Hepatocyte (in vitro differentiated cells): ENCODE data around the gene TESMIN. TPM values are rescaled to one million over a fixed set of nuclear protein-coding genes. Genes with fewer than 3 reads are reported as not detected.

ENCODE experiments used
- DNase-seq: peaks from one replicate; pipeline ENCODE4 v3.0.0-alpha.2; 2016; ENCODE audit warnings: low spot score
- H2AFZ ChIP-seq: fragments of 200-600 bp; sonication (generic); 2 replicates; pipeline ENCODE4 v1.6.0; 2016; ENCODE audit warnings: antibody characterized with exemption, mild to moderate bottlenecking
- H3K27ac ChIP-seq: fragments of 200-600 bp; sonication (generic); 2 replicates; pipeline ENCODE4 v1.5.1; 2016; ENCODE audit warnings: mild to moderate bottlenecking
- H3K27me3 ChIP-seq: fragments of 200-600 bp; sonication (generic); 2 replicates; pipeline ENCODE4 v1.6.1; 2016
- H3K36me3 ChIP-seq: fragments of 200-600 bp; sonication (generic); replicated peaks from 2 replicates; pipeline ENCODE4 v1.5.1; 2016; ENCODE audit warnings: low read depth; ENCODE audit not compliant: insufficient read depth
- H3K4me1 ChIP-seq: fragments of 200-600 bp; sonication (generic); 2 replicates; pipeline ENCODE4 v1.5.1; 2016; ENCODE audit warnings: mild to moderate bottlenecking, moderate library complexity; ENCODE audit not compliant: insufficient read depth
- H3K4me2 ChIP-seq: fragments of 200-600 bp; sonication (generic); 2 replicates; pipeline ENCODE4 v1.6.0; 2016
- H3K4me3 ChIP-seq: fragments of 200-600 bp; sonication (generic); 2 replicates; pipeline ENCODE4 v1.5.1; 2016; ENCODE audit warnings: mild to moderate bottlenecking
- H3K79me2 ChIP-seq: fragments of 200-600 bp; sonication (generic); 2 replicates; pipeline ENCODE4 v1.6.0; 2017; ENCODE audit warnings: mild to moderate bottlenecking
- H3K9me2 ChIP-seq: fragments of 200-600 bp; sonication (generic); replicated peaks from 2 replicates; pipeline ENCODE4 v1.6.0; 2017; ENCODE audit warnings: mild to moderate bottlenecking; ENCODE audit not compliant: insufficient read depth
- H3K9me3 ChIP-seq: fragments of 200-600 bp; sonication (generic); 2 replicates; pipeline ENCODE4 v1.5.1; 2016; ENCODE audit warnings: low read depth, mild to moderate bottlenecking
- H4K20me1 ChIP-seq: fragments of 200-600 bp; sonication (generic); 2 replicates; pipeline ENCODE4 v1.6.0; 2016; ENCODE audit warnings: mild to moderate bottlenecking; ENCODE audit not compliant: insufficient read depth, poor library complexity, severe bottlenecking
- EZH2 ChIP-seq: fragments of 200-600 bp; sonication (generic); IDR thresholded peaks from 2 replicates; pipeline ENCODE4 v1.6.1; 2016; ENCODE audit warnings: antibody characterized with exemption, mild to moderate bottlenecking, borderline replicate concordance
- EZH2phosphoT487 ChIP-seq: fragments of 200-600 bp; sonication (generic); IDR thresholded peaks from one replicate; pipeline ENCODE4 v1.6.1; 2018; ENCODE audit warnings: antibody characterized with exemption, mild to moderate bottlenecking, low read depth, moderate library complexity; ENCODE audit not compliant: unreplicated experiment, severe bottlenecking
- WGBS: methylation state at CpG from one replicate; pipeline ENCODE4 v1.1.6; 2016; ENCODE audit warnings: low lambda C conversion rate; ENCODE audit errors: missing lambda C conversion rate; 5-methylcytosine and 5-hydroxymethylcytosine counted together
- polyA plus RNA-seq: library from polyadenylated mRNA; unstranded; fragments of >200 nt; fragmentation: Nextera tagmentation; extraction: Ambion mirVana; gene quantifications from 2 replicates; pipeline ENCODE4 v1.2.1, GENCODE V29; 2016
- total RNA-seq: library from RNA; depleted of rRNA; stranded (reverse); fragments of >200 nt; gene quantifications from 2 replicates; pipeline ENCODE4 v1.2.3, GENCODE V29; 2014
- TF ChIP-seq, protein P1 (sequence below): fragments of 200-600 bp; sonication (generic); IDR thresholded peaks from 2 replicates; pipeline ENCODE4 v1.5.1; 2016; ENCODE audit warnings: antibody characterized with exemption, mild to moderate bottlenecking; ENCODE audit not compliant: poor library complexity

TESMIN gene
- total and polyA plus RNA-seq, 2 experiments from 2014 or later: 1.5 to 6.7 TPM

DNA sequence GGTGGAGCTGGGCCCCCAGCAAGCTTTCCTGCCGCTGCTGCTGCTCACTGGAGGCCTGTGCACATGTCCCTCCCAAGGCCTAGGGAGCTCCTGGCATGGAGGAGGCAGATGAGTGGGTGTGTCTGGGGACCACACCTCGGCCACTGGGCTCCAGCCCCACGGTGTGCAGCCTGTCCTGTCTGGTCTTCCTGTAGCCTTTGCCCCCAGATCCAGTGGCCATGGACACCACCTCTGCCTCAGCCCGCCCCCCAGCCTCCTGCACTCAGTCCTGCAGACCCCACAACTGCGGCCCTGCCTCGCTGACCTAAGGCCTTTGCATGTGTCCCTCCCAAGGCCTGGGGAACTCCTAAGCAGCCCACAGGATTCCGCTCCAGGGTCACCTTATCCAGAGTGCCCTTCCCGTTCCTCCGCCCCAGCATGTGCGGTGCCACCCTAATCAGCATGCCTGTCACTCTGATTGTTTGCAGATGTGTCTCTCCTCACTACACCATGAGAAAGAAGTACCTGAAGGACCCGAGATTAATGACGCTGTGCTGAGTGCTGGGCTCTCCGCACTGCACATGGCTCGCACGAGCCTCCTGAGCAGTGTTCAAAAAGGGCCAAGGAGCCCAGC is 58.3 kb downstream of the TESMIN start:
- Histone ChIP-seq H3K79me2 (no peaks in the 10 kb centered on the region), H3K36me3 (no peaks in the 10 kb centered on the region), H2AFZ (no peak overlapping the region), H3K4me1 (no peaks in the 10 kb centered on the region), H3K9me2 (no peaks in the 10 kb centered on the region), H3K4me2 (no peak overlapping the region), H3K27ac (no peak overlapping the region), H3K9me3 (no peaks in the 10 kb centered on the region), H3K4me3 (no peak overlapping the region), H4K20me1 (no peaks in the 10 kb centered on the region), H3K27me3 (peaks cover 22% of the 10 kb centered on the region)
- TF ChIP-seq EZH2phosphoT487: no peak
- TF ChIP-seq, protein P1, sequence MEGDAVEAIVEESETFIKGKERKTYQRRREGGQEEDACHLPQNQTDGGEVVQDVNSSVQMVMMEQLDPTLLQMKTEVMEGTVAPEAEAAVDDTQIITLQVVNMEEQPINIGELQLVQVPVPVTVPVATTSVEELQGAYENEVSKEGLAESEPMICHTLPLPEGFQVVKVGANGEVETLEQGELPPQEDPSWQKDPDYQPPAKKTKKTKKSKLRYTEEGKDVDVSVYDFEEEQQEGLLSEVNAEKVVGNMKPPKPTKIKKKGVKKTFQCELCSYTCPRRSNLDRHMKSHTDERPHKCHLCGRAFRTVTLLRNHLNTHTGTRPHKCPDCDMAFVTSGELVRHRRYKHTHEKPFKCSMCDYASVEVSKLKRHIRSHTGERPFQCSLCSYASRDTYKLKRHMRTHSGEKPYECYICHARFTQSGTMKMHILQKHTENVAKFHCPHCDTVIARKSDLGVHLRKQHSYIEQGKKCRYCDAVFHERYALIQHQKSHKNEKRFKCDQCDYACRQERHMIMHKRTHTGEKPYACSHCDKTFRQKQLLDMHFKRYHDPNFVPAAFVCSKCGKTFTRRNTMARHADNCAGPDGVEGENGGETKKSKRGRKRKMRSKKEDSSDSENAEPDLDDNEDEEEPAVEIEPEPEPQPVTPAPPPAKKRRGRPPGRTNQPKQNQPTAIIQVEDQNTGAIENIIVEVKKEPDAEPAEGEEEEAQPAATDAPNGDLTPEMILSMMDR: no peak
- no peak for TF ChIP-seq EZH2
- no peak for DNase-seq
- 80% methylated on average over 15 of the region's 15 CpGs for WGBS

DNA sequence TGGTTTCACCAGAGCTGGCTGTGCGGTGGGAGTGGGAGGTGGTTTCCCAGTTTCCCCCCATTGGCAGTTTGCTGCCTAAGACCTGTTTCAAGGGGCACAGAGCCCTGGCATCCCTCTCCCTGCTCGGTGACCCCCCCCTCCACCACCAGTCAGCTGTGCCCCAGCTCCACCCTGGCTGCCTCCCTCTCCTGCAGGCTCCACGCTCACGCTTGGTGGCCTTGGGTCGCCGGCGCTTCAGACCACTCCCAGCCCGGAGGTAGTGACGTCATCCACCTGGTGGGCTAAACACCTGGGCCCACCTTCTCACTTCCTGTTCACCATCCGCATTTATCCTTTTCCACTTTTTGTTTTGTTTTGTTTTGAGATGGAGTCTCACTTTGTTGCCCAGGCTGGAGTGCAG is 59.2 kb downstream of the TESMIN start:
- no peaks in the 10 kb centered on the region for H3K79me2 ChIP-seq
- no peaks in the 10 kb centered on the region for H4K20me1 ChIP-seq
- WGBS: 95% methylated on average over 10 of the region's 10 CpGs
- no peak overlapping the region for H3K27ac ChIP-seq
- H3K27me3 ChIP-seq: peaks cover 23% of the 10 kb centered on the region
- no peak overlapping the region for H3K4me2 ChIP-seq
- TF ChIP-seq, protein P1: no peak
- TF ChIP-seq EZH2phosphoT487: no peak
- no peak for TF ChIP-seq EZH2
- H3K36me3 ChIP-seq: no peaks in the 10 kb centered on the region
- no peaks in the 10 kb centered on the region for H3K9me3 ChIP-seq
- H2AFZ ChIP-seq: no peak overlapping the region
- H3K4me1 ChIP-seq: no peaks in the 10 kb centered on the region
- DNase-seq: no peak
- H3K4me3 ChIP-seq: no peak overlapping the region
- H3K9me2 ChIP-seq: no peaks in the 10 kb centered on the region

DNA sequence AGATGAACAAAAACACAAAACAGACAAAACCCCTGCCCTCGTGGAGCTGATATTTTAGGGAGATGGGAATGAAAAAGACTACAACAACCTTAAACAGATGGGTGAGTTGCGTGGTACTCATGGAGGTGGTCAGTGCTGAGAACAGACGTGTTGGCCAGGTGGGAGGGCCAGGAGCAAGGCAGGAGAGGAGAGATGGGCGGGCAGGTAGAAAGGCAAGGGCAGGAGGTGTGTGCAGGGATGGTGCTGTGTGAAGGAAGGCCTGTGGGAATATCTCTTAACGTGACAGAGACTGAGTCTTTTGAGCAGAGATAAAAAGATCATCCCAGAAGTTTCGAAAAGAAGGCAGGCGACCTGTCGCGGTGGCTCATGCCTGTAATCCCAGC is 59.9 kb downstream of the TESMIN start:
- WGBS: 77% methylated on average over 9 of the region's 9 CpGs
- H3K4me2 ChIP-seq: no peak overlapping the region
- H3K27ac ChIP-seq: no peak overlapping the region
- DNase-seq: no peak
- peaks cover 30% of the 10 kb centered on the region for H3K27me3 ChIP-seq
- H3K4me1 ChIP-seq: no peaks in the 10 kb centered on the region
- no peak overlapping the region for H2AFZ ChIP-seq
- H4K20me1 ChIP-seq: no peaks in the 10 kb centered on the region
- no peaks in the 10 kb centered on the region for H3K9me2 ChIP-seq
- no peaks in the 10 kb centered on the region for H3K79me2 ChIP-seq
- TF ChIP-seq EZH2: no peak
- TF ChIP-seq, protein P1: no peak
- no peak for TF ChIP-seq EZH2phosphoT487
- H3K4me3 ChIP-seq: no peak overlapping the region
- no peaks in the 10 kb centered on the region for H3K36me3 ChIP-seq
- no peaks in the 10 kb centered on the region for H3K9me3 ChIP-seq
